HEK293T (cell line): ENCODE results near the gene HOMER3.

ENCODE experiments used
- ARNT ChIP-seq: fragments of 450-650 bp; IDR thresholded peaks from 2 replicates; pipeline ENCODE4 v1.6.1; 2017; ENCODE audit warnings: mild to moderate bottlenecking
- BHLHE40 ChIP-seq: fragments of 450-650 bp; IDR thresholded peaks from 2 replicates; pipeline ENCODE4 v1.6.1; 2016; ENCODE audit warnings: mild to moderate bottlenecking, moderate library complexity, borderline replicate concordance
- FOXM1 ChIP-seq: fragments of 450-650 bp; IDR thresholded peaks from 2 replicates; pipeline ENCODE4 v1.6.1; 2017; ENCODE audit warnings: mild to moderate bottlenecking, borderline replicate concordance
- ZNF384 ChIP-seq: fragments of 450-650 bp; IDR thresholded peaks from 2 replicates; pipeline ENCODE4 v1.6.1; 2016

DNA sequence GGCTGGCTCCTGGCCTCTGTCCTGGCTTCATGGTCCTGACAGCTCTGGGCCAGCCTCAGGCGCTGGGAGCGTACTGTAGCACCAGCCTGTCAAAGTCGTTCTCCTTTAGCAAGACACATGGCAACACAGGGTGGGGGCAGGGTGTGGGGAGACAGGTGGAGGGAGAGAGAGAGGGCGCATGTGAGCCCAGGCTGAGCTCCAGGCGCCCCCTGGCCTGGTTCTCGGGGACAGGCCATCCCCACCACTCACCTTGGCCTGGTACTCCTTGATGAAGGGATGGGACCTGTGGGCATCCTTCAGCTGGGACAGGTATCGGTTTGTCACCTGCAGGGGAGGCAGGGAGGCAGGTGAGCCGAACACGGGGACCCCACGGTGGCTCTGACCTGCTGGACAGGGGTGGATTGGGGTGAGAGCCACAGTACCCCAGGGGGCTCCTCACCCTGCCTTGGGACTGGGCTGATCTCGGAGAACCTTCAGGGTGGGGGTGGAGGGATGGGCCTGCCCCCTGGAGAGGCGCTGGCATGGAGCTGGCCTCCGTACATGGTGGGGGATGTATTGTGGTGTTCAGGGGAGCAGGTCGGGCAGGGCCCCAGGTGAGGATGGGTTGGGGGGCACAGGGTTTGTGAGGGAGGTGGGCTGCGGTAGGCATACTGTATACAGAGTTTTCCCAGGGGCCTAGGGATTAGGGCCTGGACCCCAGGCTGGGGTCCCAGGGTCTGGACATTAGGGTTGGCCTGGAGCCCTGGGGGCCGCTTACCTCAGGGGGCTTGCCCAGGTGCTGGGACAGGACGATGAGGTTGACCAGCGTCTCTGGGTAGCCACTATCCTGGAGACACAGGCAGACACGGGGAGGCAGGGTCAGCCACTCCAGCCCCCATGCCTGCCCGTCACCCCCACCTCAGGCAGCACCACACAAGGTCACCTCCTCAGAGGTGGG is 41.1 kb downstream of the HOMER3 start:
- TF ChIP-seq FOXM1 (no peak), ARNT (no peak), ZNF384 (no peak), BHLHE40 (no peak)
